Mesothelial cell of epicardium (in vitro differentiated cells): Measurements from ENCODE around the gene IVD. TPM values are rescaled to one million over a fixed set of nuclear protein-coding genes. Genes with fewer than 3 reads are reported as not detected.

ENCODE experiments used
- DNase-seq, 2 experiments: peaks; one replicate each; pipeline ENCODE4 v3.0.0; 2021; ENCODE audit warnings: low spot score in 2 of 2; ENCODE audit not compliant: unreplicated experiment in 2 of 2
- H3K27ac Mint-ChIP-seq: 2 replicates; pipeline ENCODE4 v1.8.0; 2021; ENCODE audit warnings: mixed read lengths
- H3K27me3 Mint-ChIP-seq: 2 replicates; pipeline ENCODE4 v1.8.0; 2021; ENCODE audit warnings: low read depth, mixed read lengths
- H3K36me3 Mint-ChIP-seq: 2 replicates; pipeline ENCODE4 v1.8.0; 2021; ENCODE audit warnings: mixed read lengths
- H3K4me1 Mint-ChIP-seq: 2 replicates; pipeline ENCODE4 v1.8.0; 2021; ENCODE audit warnings: mixed read lengths
- H3K4me3 Mint-ChIP-seq: 2 replicates; pipeline ENCODE4 v1.8.0; 2021; ENCODE audit warnings: mild to moderate bottlenecking, moderate library complexity, mixed read lengths
- H3K9me3 Mint-ChIP-seq: 2 replicates; pipeline ENCODE4 v1.8.0; 2021; ENCODE audit warnings: mixed read lengths
- total RNA-seq: library from RNA; stranded (reverse); gene quantifications from 3 replicates; pipeline ENCODE4 v1.2.1, GENCODE V29; 2021
- TF ChIP-seq, protein P1 (sequence below): fragments of 200-600 bp; sonication (generic); IDR thresholded peaks from one replicate; pipeline ENCODE4 v1.5.0; 2021; ENCODE audit warnings: antibody characterized with exemption; ENCODE audit not compliant: unreplicated experiment

IVD gene
- total RNA-seq, 1 donor from 2014 or later, result 117 TPM

DNA sequence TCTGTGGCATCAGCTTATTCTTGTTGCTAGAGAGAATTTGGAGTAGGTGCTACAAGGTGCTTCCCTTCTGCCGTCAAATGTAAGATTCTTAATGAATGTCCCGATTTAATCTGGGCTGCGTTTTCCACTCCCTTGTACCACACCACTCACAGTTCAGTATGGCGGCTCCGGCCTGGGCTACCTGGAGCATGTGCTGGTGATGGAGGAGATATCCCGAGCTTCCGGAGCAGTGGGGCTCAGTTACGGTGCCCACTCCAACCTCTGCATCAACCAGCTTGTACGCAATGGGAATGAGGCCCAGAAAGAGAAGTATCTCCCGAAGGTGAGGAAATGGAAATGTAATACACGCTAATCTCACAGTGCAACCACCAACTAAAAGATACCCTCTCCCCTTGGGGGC is 4.9 kb downstream of the IVD start:
- Mint-ChIP-seq H3K27me3 (no peaks in the 10 kb centered on the region), H3K9me3 (no peaks in the 10 kb centered on the region), H3K36me3 (peaks cover 37% of the 10 kb centered on the region), H3K4me1 (peaks cover 15% of the 10 kb centered on the region), H3K27ac (no peak overlapping the region), H3K4me3 (no peak overlapping the region)
- TF ChIP-seq, protein P1, sequence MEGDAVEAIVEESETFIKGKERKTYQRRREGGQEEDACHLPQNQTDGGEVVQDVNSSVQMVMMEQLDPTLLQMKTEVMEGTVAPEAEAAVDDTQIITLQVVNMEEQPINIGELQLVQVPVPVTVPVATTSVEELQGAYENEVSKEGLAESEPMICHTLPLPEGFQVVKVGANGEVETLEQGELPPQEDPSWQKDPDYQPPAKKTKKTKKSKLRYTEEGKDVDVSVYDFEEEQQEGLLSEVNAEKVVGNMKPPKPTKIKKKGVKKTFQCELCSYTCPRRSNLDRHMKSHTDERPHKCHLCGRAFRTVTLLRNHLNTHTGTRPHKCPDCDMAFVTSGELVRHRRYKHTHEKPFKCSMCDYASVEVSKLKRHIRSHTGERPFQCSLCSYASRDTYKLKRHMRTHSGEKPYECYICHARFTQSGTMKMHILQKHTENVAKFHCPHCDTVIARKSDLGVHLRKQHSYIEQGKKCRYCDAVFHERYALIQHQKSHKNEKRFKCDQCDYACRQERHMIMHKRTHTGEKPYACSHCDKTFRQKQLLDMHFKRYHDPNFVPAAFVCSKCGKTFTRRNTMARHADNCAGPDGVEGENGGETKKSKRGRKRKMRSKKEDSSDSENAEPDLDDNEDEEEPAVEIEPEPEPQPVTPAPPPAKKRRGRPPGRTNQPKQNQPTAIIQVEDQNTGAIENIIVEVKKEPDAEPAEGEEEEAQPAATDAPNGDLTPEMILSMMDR, result no peak
- no peak for DNase-seq

DNA sequence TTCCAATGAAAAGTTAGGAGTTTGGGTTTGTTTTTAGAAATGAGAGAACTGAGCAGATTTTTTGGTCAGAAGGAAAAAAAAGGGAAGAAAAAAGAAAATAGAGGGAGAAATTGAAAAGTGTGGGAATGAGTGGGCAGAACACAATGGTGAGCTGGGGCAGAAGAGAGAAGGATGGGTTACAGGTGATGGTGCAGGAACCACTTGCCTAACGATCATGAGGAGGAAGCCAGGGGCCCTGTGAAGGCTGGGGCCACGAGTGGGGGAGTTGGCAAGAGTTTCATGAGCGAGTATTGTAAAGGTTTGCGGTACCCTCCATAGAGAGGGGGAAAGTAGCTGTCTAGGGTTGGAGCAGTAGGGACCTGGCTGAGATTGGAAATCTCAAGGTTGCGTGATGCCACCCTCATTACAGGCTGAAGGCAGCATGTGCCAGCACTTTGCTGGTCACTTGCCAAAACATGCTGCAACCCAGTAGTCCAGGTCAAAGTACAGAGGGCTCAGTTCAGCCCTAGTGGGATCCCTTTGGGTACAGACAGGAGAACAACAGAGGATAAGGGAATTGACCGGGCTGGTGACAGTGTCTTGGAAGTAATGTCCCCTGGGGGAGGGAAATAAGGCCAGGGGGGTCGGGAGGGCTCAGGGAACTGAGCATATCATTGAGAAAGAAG is 6.6 kb downstream of the IVD start:
- Mint-ChIP-seq H3K27me3 (no peaks in the 10 kb centered on the region), H3K36me3 (peaks cover 37% of the 10 kb centered on the region), H3K9me3 (no peaks in the 10 kb centered on the region), H3K4me3 (no peak overlapping the region), H3K4me1 (peaks cover 4% of the 10 kb centered on the region), H3K27ac (no peak overlapping the region)
- DNase-seq, result no peak
- TF ChIP-seq, protein P1, result no peak

DNA sequence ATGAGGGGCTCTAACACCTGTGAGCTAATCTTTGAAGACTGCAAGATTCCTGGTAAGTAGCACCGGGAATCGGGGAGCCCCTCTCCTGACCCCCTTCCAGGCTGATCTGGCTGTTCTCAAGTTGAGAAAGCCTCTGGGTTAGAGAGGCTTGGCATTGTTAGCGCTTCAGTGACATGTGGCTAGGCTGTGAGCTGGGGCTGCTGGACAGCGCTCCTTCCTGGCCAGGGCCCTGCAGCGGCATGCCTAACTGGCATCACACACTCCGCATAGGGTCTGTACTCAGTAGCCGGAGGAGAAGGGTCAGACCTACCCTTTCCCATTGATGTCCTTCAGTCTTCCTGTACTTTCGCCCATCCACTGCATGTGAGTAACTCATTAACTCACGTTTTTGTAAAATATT is 7.4 kb downstream of the IVD start:
- Mint-ChIP-seq H3K4me3 (no peak overlapping the region), H3K27ac (no peak overlapping the region), H3K4me1 (no peaks in the 10 kb centered on the region), H3K36me3 (peaks cover 43% of the 10 kb centered on the region), H3K9me3 (no peaks in the 10 kb centered on the region), H3K27me3 (no peaks in the 10 kb centered on the region)
- no peak for DNase-seq
- TF ChIP-seq, protein P1, result no peak

DNA sequence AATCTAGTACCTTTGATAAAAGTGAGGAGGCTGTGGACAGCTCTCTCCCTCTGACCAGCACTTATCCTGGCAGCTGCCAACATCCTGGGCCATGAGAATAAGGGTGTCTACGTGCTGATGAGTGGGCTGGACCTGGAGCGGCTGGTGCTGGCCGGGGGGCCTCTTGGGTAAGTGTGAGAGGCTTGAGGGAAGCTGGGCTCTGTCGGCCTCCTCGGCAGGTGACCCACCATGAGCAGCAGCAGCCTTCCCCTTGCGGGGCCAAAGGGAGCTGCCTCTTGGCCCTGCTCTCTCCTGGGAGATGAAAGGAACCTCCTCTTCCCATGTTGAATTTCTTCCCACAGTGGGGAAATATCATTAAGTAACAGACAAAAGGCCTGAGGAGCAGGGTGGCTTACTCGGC is 9.2 kb downstream of the IVD start:
- Mint-ChIP-seq H3K4me1 (no peaks in the 10 kb centered on the region), H3K36me3 (peaks cover 44% of the 10 kb centered on the region), H3K27ac (no peak overlapping the region), H3K27me3 (no peaks in the 10 kb centered on the region), H3K9me3 (no peaks in the 10 kb centered on the region), H3K4me3 (no peak overlapping the region)
- TF ChIP-seq, protein P1, result no peak
- no peak for DNase-seq

DNA sequence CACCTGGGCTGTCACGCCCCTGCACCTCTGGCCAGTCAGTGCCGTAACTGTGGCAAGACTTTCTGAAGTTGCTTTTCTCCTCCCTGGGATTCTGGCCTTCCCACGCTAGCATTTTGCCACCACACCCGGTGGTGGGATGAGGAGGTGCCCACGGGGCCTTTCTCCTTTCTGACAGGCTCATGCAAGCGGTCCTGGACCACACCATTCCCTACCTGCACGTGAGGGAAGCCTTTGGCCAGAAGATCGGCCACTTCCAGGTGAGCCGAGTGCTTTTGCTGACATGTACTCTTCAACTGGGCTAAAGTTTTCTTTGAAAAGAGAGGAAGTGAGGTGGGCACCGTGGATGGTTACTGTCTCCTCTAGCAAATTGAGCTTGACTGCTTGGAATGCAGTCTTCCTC is 9.6 kb downstream of the IVD start:
- no peak overlapping the region for H3K27ac Mint-ChIP-seq
- TF ChIP-seq, protein P1, result no peak
- peaks cover 42% of the 10 kb centered on the region for H3K36me3 Mint-ChIP-seq
- no peaks in the 10 kb centered on the region for H3K4me1 Mint-ChIP-seq
- H3K4me3 Mint-ChIP-seq, result no peak overlapping the region
- H3K27me3 Mint-ChIP-seq, result no peaks in the 10 kb centered on the region
- H3K9me3 Mint-ChIP-seq, result no peaks in the 10 kb centered on the region
- no peak for DNase-seq

DNA sequence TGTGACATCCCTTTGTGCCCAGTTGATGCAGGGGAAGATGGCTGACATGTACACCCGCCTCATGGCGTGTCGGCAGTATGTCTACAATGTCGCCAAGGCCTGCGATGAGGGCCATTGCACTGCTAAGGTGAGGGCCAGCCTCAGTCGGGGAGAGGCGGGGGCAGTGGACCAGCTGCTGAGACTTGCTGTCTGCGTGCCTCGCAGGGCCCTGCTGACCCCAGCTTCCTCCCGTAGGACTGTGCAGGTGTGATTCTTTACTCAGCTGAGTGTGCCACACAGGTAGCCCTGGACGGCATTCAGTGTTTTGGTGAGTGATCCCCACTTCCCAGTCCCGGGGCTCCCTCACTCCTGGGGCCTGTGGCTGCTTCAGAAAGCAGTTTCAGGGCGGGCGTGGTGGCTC is 10.5 kb downstream of the IVD start:
- TF ChIP-seq, protein P1, result no peak
- DNase-seq, result no peak
- Mint-ChIP-seq H3K4me3 (no peak overlapping the region), H3K4me1 (peaks cover 7% of the 10 kb centered on the region), H3K9me3 (no peaks in the 10 kb centered on the region), H3K27me3 (no peaks in the 10 kb centered on the region), H3K36me3 (peaks cover 33% of the 10 kb centered on the region), H3K27ac (no peak overlapping the region)
